H1 (cell line): ENCODE measurements around the gene MORN4. TPM values are rescaled to one million over a fixed set of nuclear protein-coding genes. Genes with fewer than 3 reads are reported as not detected.

Source experiments
- EP300 ChIP-seq, 2 experiments: IDR thresholded peaks; 1 replicate in 1 of 2; 2 replicates in 1 of 2; pipeline ENCODE4 v1.6.1; 2011 to 2012; ENCODE audit warnings: low read depth in 2 of 2, low read length in 2 of 2, mild to moderate bottlenecking in 2 of 2, borderline replicate concordance in 1 of 2, inconsistent platforms in 1 of 2, moderate library complexity in 1 of 2
- FOSL1 ChIP-seq: IDR thresholded peaks from 2 replicates; pipeline ENCODE4 v1.6.1; 2011; ENCODE audit warnings: mild to moderate bottlenecking, low read depth, low read length, moderate library complexity; ENCODE audit not compliant: insufficient read depth
- RAD21 ChIP-seq, 2 experiments: IDR thresholded peaks in 1 of 2; conservative IDR thresholded peaks in 1 of 2; 2 replicates each; pipeline ENCODE4 v1.6.1; 2011; ENCODE audit warnings: low read depth in 2 of 2, low read length in 2 of 2, improper control_type of control experiment in 1 of 2, inconsistent platforms in 1 of 2, mild to moderate bottlenecking in 1 of 2, moderate library complexity in 1 of 2
- polyA plus RNA-seq, 7 experiments: library from polyadenylated mRNA; depleted of rRNA in 3 of 7; stranded (reverse) in 5 of 7; unstranded in 2 of 7; fragments of >200 nt in 5 of 7; fragments of 200-250 nt in 2 of 7; gene quantifications; 1 replicate in 5 of 7; 2 replicates in 1 of 7; 4 replicates in 1 of 7; pipeline versions ENCODE4 v1.2.1 to v1.2.3, GENCODE V29; 2011 to 2013; ENCODE audit warnings: missing spikeins in 2 of 7, mixed read lengths in 2 of 7
- total RNA-seq: library from RNA; stranded (reverse); fragmentation: NEBNext Ultra II Directional; extraction: Animal tissue kit (Norgen Biotek cat#: 25700); gene quantifications from 2 replicates; pipeline ENCODE4 v1.2.1, GENCODE V29; 2021
- TF ChIP-seq, protein P1 (sequence below): IDR thresholded peaks from 2 replicates; pipeline ENCODE4 v1.6.1; 2012; ENCODE audit warnings: inconsistent platforms

Gene MORN4
- total and polyA plus RNA-seq, 2 of the 8 experiments (the other 6 are each of a cell fraction or from before 2014, with no cell fraction given): 13.6 to 22.0 TPM

DNA sequence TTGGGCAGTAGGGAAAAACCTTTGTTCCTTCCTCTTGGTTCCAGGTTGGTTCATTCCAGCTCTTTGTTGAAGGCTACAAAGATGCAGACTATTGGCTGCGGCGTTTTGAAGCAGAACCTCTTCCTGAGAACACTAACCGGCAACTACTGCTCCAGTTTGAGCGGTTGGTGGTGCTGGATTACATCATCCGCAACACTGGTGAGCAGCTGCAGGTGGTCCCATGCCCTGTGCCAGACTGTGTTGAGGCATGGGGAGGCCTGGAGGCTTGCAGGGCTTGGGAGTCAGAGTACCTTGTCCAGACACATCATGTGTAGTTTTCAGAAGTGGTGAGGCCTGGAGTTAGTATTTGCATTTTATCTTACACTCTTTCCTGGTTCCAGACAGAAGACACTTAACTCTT, 23.5 kb upstream of the MORN4 start (continued):
- TF ChIP-seq, protein P1, sequence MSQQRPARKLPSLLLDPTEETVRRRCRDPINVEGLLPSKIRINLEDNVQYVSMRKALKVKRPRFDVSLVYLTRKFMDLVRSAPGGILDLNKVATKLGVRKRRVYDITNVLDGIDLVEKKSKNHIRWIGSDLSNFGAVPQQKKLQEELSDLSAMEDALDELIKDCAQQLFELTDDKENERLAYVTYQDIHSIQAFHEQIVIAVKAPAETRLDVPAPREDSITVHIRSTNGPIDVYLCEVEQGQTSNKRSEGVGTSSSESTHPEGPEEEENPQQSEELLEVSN: no peak
- no peak for TF ChIP-seq FOSL1
- no peak for TF ChIP-seq RAD21 (IDR thresholded peaks at IDR 0.05 in 1 of 2, conservative IDR thresholded peaks at IDR 0.05 in 1 of 2; ENCODE audit: low read depth in 2 of 2, low read length in 2 of 2)
- TF ChIP-seq EP300 (IDR thresholded peaks at IDR 0.05; ENCODE audit: borderline replicate concordance in 1 of 2, low read depth in 2 of 2, low read length in 2 of 2): no peak
